ENCODE measurements around the gene SVOP.

Gene SVOP

GRCh38 chr12:108973629-108974152 lies 47.2 kb downstream of the SVOP start:
- DNase-seq (ENCODE audit: low spot score), result no peak

DNA sequence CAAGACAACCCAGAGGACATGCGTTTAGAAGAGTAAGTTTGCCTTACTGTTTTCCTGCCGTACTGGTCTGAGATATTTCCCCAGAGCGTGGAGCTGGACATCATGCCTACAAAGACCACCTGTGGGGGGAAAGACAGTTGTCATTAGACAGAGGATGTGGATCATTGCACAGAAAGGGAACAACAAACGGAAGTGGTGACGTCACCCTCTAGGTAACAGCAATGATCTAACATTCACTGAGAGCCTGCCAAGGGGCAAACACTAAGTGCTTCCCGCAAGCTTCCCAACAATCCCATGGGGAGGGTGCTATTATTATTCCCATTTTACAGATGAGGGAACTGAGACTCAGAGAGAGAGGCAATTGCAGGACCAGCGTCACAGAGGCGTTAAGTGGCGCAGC lies 48.5 kb downstream of the SVOP start:
- DNase-seq (ENCODE audit: low spot score), result no peak

- DNase-seq (ENCODE audit: low spot score), result no peak
Measured at GRCh38 chr12:108969622-108970021, 51.2 kb downstream of the SVOP start.

- no peak for DNase-seq (ENCODE audit: low spot score)
Measured at GRCh38 chr12:108967869-108968540, 52.9 kb downstream of the SVOP start.

DNA sequence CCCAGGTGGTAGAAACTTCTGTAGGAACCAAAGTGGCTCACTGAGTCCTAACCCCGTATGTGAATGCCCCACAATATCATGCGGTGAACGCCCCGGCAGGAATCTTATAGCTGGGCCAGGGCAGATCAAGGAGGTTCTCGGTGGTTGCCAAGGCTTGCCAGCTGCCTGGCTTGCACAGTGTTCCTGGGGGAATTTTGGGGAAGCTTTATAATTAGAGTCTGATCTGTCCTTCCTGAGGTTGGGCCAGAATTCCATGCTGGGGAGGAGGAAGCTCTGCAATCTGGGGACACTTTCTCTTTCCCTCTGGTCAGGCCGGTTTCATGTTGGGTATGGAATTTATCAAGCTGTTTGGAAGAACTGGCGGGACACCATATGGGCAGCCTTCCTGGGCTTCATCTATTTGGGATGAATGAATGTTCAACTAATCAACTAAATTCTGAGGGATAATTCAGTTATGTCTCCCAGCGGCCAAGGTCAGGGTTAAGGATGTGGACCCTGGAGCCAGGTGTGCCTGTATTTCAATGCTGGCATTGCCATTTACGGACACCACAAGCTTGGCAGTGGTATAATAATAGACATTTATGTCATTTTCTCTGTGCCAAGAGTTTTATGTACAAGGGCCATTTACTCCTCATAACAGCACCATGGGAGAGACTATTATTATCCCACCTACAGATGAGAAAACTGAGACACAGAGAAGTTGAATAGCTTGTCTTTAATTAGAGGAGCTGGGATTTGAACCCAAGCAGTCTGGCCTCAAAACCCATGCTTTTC lies 54.3 kb downstream of the SVOP start:
- DNase-seq (ENCODE audit: low spot score), result no peak

DNA sequence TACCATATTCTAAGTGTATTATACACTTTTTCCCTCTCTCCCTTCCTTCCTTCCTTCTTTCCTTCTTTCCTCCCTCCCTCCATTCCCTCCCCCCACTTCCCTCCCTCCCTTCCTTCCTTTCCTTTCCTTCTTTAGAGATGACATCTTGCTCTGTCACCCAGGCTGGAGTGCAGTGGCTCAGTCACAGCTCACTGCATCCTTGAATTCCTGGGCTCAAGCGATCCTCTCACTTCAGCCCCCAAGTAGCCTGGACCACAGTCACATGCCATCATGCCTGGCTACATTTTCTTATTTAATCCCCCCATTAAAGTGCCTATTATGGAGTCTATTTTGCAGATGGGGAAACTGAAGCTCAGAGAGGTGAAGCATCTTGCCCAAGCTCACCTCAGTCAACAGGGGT lies 55.0 kb downstream of the SVOP start:
- DNase-seq (ENCODE audit: low spot score), result no peak

GRCh38 chr12:108964371-108965352 lies 56.2 kb downstream of the SVOP start:
- DNase-seq (ENCODE audit: low spot score), result no peak

- DNase-seq (ENCODE audit: low spot score), result no peak
Measured at GRCh38 chr12:108962256-108962655, 58.6 kb downstream of the SVOP start.

DNA sequence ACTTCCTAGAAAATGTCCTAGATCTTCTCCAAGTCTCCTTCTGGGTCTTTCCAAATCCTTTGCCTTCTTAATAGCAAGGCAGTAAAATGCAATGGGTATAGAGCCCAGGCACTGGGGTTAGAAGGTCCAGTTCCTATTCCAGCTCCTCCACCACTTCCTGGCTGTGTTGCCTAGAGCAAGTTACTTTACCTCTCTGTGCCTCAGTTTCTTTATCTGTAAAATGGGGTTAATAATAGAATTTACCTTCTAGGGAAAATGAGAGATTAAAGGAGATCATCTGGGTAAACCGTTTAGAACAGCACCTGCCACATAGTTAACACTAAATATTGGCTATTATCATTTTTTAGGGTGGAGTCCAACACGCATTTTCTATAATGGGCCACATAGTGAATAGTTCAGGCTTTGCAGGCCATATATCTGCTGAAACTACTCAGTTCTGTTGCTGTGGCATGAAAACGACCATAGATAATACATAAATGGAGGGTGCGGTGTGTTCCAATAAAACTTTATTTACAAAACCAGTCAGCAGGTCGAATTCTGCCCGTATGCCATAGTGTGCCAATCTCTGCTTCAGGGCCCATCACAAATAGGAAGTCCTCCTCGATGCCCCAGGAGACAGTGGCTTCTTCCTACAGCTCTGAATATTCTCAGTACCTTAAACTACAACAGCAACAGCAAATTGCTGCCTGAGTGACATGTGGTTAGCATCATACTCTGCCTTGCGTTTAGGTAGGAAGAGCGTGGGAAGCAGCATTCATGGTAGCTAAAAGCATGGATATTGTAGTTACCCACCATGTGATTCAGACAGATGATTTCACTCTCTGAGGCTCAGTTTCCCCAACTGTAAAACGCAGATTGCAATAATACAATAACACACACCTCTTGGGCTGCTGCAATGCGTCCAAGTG lies 60.9 kb downstream of the SVOP start:
- DNase-seq (ENCODE audit: low spot score), result no peak

DNA sequence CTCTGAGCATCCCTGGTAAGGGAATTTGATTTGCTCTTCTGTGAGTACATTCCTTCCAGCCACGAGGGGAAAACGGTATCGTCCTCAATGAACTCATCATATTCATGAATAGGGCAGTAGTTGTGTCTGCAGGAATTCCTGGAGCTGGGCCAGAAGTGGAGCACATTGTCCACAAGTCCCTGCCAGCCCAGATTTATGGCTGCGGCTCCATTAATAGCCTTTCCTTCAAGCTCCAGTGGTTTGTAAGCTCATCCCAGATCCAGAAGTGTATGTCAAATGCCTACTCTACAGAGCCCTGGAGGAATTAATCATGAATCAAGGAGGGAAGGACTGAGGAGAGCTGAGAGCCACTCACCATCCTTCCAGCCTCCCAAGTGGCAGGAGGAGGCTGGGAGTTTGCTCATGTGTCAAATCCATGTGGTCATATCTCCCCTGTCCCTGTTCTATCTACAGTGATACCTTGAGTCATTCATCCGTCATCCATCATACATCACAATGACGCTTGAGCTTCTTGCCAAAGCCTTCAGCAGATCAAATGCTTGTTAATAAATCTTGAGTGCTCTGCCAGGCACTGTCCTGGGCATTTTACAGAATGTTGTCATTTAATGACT lies 65.5 kb downstream of the SVOP start:
- no peak for DNase-seq (ENCODE audit: low spot score)

- peak; percentile 74 for DNase-seq (ENCODE audit: low spot score)
Measured at GRCh38 chr12:108950991-108951739, 69.7 kb downstream of the SVOP start.

GRCh38 chr12:108949976-108950375 lies 70.9 kb downstream of the SVOP start:
- no peak for DNase-seq (ENCODE audit: low spot score)

GRCh38 chr12:108948367-108948766 lies 72.5 kb downstream of the SVOP start:
- no peak for DNase-seq (ENCODE audit: low spot score)

- DNase-seq (ENCODE audit: low spot score), result no peak
Measured at GRCh38 chr12:108947097-108947496, 73.8 kb downstream of the SVOP start.

DNA sequence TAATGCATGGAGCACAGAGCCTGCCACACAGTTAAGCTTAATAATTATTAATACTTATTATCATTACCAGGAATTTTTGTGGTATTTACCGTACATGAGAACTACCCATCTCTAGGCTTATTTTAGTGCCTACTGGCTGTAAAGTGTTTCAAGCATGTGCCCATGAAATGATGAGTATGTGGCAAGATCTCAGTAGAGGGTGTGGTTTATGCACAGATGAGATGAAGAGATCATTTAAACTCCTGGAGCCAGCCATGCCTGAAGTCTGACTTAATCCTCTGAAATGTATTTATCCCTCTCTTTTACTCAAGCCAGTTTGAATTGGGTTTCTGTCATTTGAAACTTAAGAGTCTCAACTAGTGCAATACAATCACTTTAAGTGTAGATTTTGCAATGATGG lies 80.7 kb downstream of the SVOP start:
- no peak for DNase-seq (ENCODE audit: low spot score)

DNA sequence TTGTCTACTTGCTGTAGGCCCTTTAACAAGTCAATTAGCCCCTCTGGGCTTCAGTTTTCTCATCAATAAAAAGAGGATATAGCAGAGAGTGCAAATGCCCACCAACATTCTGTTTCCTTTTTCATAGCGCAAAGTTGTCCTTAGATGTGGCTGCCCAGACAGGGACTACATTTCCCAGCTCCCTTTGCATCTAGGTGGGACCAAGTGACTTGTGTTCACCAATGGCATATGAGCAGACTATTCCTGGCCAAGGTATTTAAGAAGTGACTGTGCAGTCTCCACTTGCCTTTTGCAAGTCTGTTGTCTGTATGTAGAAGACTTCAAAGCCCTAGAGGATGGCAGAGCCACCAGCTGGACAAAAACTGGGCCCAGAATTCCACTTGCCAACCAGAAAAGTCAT lies 81.3 kb downstream of the SVOP start:
- DNase-seq (ENCODE audit: low spot score), result no peak

GRCh38 chr12:108938247-108938924 lies 82.5 kb downstream of the SVOP start:
- DNase-seq (ENCODE audit: low spot score), result no peak

DNA sequence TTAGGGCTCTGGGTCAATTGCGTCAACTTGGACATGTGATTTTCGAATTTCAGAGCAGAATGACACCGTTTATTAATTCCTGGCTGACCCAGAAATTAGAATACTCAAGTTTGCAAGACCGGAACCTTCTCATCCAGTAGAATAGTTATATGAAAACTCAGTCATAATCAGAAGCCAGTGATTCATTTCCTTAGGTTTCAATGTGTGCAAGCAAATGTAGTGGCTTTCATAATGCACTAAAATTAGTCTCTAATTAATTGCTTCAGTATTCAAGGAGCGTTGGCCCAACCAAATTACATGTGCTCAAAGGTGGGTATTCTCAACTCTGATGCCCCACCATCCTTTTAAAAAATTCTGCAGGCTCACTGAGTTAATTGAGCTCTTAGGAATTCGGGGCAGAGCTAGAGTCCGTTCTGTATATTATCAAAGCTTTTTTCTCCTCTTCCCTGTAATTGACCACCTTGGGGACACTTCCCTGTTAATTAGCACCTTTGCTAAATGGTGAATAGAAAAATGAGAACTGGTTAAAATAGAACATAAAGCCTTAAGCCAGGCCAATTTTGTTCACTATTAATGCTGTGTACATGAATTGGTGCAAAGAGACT lies 85.6 kb downstream of the SVOP start:
- DNase-seq (ENCODE audit: low spot score), result no peak

DNA sequence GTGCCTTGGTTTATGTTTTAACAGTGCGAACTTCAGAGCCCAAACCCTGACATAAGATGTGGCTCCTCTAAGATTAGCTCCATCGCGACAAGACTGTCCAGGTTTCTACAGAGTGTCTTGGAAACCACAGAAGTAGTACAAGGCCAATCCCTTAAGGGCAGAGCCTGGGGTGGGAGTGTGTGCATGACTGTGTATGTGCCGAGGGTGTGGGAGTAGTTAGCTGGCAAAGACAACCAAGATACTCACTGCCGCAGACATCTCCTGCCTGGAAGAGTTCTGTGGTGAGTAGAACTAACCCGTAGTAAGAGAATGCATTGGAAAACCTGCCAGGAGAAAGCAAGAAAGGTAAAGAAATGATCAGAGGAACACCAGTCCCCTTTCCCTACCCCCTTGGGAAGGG lies 86.9 kb downstream of the SVOP start:
- no peak for DNase-seq (ENCODE audit: low spot score)

Measured in left forelimb (tissue), 1 donor.